Measurements from ENCODE around the gene IFT25. TPM values are rescaled to one million over a fixed set of nuclear protein-coding genes. Genes with fewer than 3 reads are reported as not detected.

The IFT25 gene
- total RNA-seq, 2 donors from 2014 or later: 34.8 to 56.7 TPM

DNA sequence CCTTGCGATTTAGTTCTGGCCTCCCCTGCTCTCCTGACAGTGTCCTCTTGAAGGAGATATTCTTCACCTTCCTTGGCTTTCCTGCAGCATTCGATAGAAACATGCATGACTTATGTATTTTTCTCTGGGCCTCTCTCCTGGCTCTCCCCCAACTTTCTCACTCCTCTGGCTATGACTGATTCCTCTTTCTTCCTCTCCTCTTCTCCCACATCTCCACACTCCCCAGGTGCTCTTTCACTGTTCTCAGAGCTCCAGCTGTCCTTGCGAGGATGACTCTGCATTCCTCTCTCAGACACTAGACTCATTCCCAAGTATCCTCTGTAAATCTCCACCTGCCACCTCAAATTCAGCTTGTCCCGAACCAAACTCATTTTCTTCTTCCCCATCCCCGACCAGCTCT lies 18.6 kb upstream of the IFT25 start:
- Mint-ChIP-seq H3K4me1 (peaks cover 24% of the 10 kb centered on the region), H3K9me3 (no peaks in the 10 kb centered on the region), H3K4me3 (no peak overlapping the region), H3K36me3 (ENCODE audit: low read depth) (peaks cover 57% of the 10 kb centered on the region), H3K27me3 (ENCODE audit: insufficient read depth) (no peaks in the 10 kb centered on the region), H3K27ac (peak overlapping the region; percentile 29)
- no peak overlapping the region for H3K9ac ChIP-seq (ENCODE audit: extremely low read depth, low read length, poor library complexity, severe bottlenecking)
- H3K9me3 ChIP-seq (ENCODE audit: control insufficient read depth, low read length): no peaks in the 10 kb centered on the region
- 84 to 91% methylated on average over 5 of the region's 5 CpGs for WGBS, 2 experiments (ENCODE audit: insufficient coverage in 1 of 2, insufficient read length in 1 of 2)
- peaks cover 6% of the 10 kb centered on the region for H3K4me1 ChIP-seq (ENCODE audit: control insufficient read depth, insufficient read depth, low read length)
- H3K4me3 ChIP-seq (ENCODE audit: low read length): no peak overlapping the region
- peak; percentile 74 for DNase-seq
- TF ChIP-seq CTCF (conservative IDR thresholded peaks at IDR 0.05): no peak
- H3K27me3 ChIP-seq (ENCODE audit: control insufficient read depth, insufficient read depth, low read length, poor library complexity, severe bottlenecking): no peaks in the 10 kb centered on the region
- peaks cover 74% of the 10 kb centered on the region for H3K36me3 ChIP-seq (ENCODE audit: control insufficient read depth, insufficient read depth, low read length)
- H3K27ac ChIP-seq (ENCODE audit: low read depth, low read length): no peak overlapping the region

- Histone ChIP-seq H3K36me3 (ENCODE audit: control insufficient read depth, insufficient read depth, low read length) (peaks cover 77% of the 10 kb centered on the region), H3K4me3 (ENCODE audit: low read length) (no peak overlapping the region), H3K27me3 (ENCODE audit: control insufficient read depth, insufficient read depth, low read length, poor library complexity, severe bottlenecking) (no peaks in the 10 kb centered on the region), H3K27ac (ENCODE audit: low read depth, low read length) (no peak overlapping the region), H3K9me3 (ENCODE audit: control insufficient read depth, low read length) (no peaks in the 10 kb centered on the region), H3K9ac (ENCODE audit: extremely low read depth, low read length, poor library complexity, severe bottlenecking) (no peak overlapping the region), H3K4me1 (ENCODE audit: control insufficient read depth, insufficient read depth, low read length) (peaks cover 6% of the 10 kb centered on the region)
- Mint-ChIP-seq H3K27me3 (ENCODE audit: insufficient read depth) (no peaks in the 10 kb centered on the region), H3K27ac (peak overlapping the region; percentile 50), H3K4me1 (peaks cover 22% of the 10 kb centered on the region), H3K4me3 (no peak overlapping the region), H3K9me3 (no peaks in the 10 kb centered on the region), H3K36me3 (ENCODE audit: low read depth) (peaks cover 52% of the 10 kb centered on the region)
- TF ChIP-seq CTCF (conservative IDR thresholded peaks at IDR 0.05): no peak
- WGBS, 2 experiments (ENCODE audit: insufficient coverage in 1 of 2, insufficient read length in 1 of 2): 95 to 100% methylated on average over 3 to 4 of the region's 4 CpGs
- DNase-seq: no peak
These were observed 18.0 kb upstream of the IFT25 start for GRCh38 chr1:53963460-53963859.

DNA sequence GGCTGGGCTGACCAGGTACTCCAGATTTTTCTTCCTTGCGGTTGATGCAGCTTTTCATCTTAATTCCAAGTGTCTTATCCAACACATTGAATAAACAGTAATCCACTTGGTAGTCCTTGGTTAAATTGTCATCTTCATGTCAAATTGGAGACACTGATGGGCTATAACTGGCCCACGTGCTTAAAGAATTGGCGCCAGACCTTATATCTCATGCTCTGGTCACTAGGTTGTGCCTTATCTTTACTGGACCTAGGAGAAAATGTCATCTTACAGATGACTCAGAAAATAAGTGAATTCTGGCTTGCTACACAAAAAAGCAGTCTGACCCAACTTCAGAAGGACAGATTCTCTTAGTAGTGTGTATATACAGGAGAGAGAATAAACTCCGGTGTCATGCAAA lies 16.9 kb upstream of the IFT25 start:
- TF ChIP-seq CTCF (conservative IDR thresholded peaks at IDR 0.05): no peak
- Histone ChIP-seq H3K9ac (ENCODE audit: extremely low read depth, low read length, poor library complexity, severe bottlenecking) (no peak overlapping the region), H3K4me3 (ENCODE audit: low read length) (no peak overlapping the region), H3K36me3 (ENCODE audit: control insufficient read depth, insufficient read depth, low read length) (peaks cover 74% of the 10 kb centered on the region), H3K27me3 (ENCODE audit: control insufficient read depth, insufficient read depth, low read length, poor library complexity, severe bottlenecking) (no peaks in the 10 kb centered on the region), H3K27ac (ENCODE audit: low read depth, low read length) (no peak overlapping the region), H3K9me3 (ENCODE audit: control insufficient read depth, low read length) (no peaks in the 10 kb centered on the region), H3K4me1 (ENCODE audit: control insufficient read depth, insufficient read depth, low read length) (peaks cover 3% of the 10 kb centered on the region)
- Mint-ChIP-seq H3K27ac (no peak overlapping the region), H3K4me1 (peaks cover 20% of the 10 kb centered on the region), H3K36me3 (ENCODE audit: low read depth) (peaks cover 48% of the 10 kb centered on the region), H3K4me3 (no peak overlapping the region), H3K9me3 (no peaks in the 10 kb centered on the region), H3K27me3 (ENCODE audit: insufficient read depth) (no peaks in the 10 kb centered on the region)
- no peak for DNase-seq
- 96% methylated on average over 4 of the region's 4 CpGs for WGBS, 2 experiments (ENCODE audit: insufficient coverage in 1 of 2, insufficient read length in 1 of 2)

All from endodermal cell (in vitro differentiated cells).